PC-9 (cell line): Measurements from ENCODE around the gene NELFA. TPM values are rescaled to one million over a fixed set of nuclear protein-coding genes. Genes with fewer than 3 reads are reported as not detected.

ENCODE experiments used
- BruUV-seq: library from RNA; stranded (reverse); fragments of 400-500 nt; replicated peaks from 2 replicates; lab custom pipeline; 2021; lab: Mats Ljungman, UMichigan
- CTCF ChIA-PET: fragments of 300-600 bp; sonication (Branson Sonifier 250); formaldehyde crosslinking; loops from one replicate; lab custom pipeline; 2022; ENCODE audit warnings: antibody characterized with exemption; lab: Charles Lee
- POLR2A ChIA-PET: fragments of 300-600 bp; sonication (Branson Sonifier 250); formaldehyde crosslinking; loops from one replicate; lab custom pipeline; 2022; ENCODE audit warnings: antibody characterized with exemption; ENCODE audit not compliant: unreplicated experiment; lab: Charles Lee
- DNase-seq, 2 experiments: peaks; one replicate each; pipeline versions ENCODE4 v3.0.0 to v3.0.0-alpha.2; 2015 to 2022; ENCODE audit warnings: mixed read lengths in 1 of 2
- H2AFZ ChIP-seq: fragments of 200-600 bp; sonication (generic); 2 replicates; pipeline ENCODE4 v1.8.1; 2017; ENCODE audit warnings: antibody characterized with exemption
- H3F3A ChIP-seq: fragments of 200-600 bp; sonication (generic); 2 replicates; pipeline ENCODE4 v1.8.1; 2017; ENCODE audit warnings: antibody characterized with exemption, mild to moderate bottlenecking, low read depth; ENCODE audit not compliant: insufficient read depth
- H3K27ac ChIP-seq: fragments of 200-600 bp; sonication (generic); 2 replicates; pipeline ENCODE4 v1.6.1; 2016; ENCODE audit warnings: mixed run types
- H3K27me3 ChIP-seq: fragments of 200-600 bp; sonication (generic); 2 replicates; pipeline ENCODE4 v1.6.1; 2016; ENCODE audit warnings: low read depth, mixed run types; ENCODE audit not compliant: insufficient read depth
- H3K36me3 ChIP-seq: fragments of 200-600 bp; sonication (generic); 2 replicates; pipeline ENCODE4 v1.6.1; 2016; ENCODE audit warnings: low read depth, mixed run types
- H3K4me1 ChIP-seq: fragments of 200-600 bp; sonication (generic); replicated peaks from 2 replicates; pipeline ENCODE4 v1.6.1; 2016; ENCODE audit warnings: mixed run types; ENCODE audit not compliant: insufficient read depth
- H3K4me2 ChIP-seq: fragments of 200-600 bp; sonication (generic); 2 replicates; pipeline ENCODE4 v1.6.1; 2017; ENCODE audit warnings: mixed run types
- H3K4me3 ChIP-seq: fragments of 200-600 bp; sonication (generic); 2 replicates; pipeline ENCODE4 v1.6.1; 2016; ENCODE audit warnings: mixed run types
- H3K79me2 ChIP-seq: fragments of 200-600 bp; sonication (generic); 2 replicates; pipeline ENCODE4 v1.6.1; 2017; ENCODE audit warnings: low read depth, mixed run types
- H3K9me2 ChIP-seq: fragments of 200-600 bp; sonication (generic); 2 replicates; pipeline ENCODE4 v1.8.1; 2017; ENCODE audit warnings: mild to moderate bottlenecking; ENCODE audit not compliant: insufficient read depth
- H3K9me3 ChIP-seq: fragments of 200-600 bp; sonication (generic); 2 replicates; pipeline ENCODE4 v1.8.1; 2016; ENCODE audit warnings: low read depth; ENCODE audit not compliant: insufficient read depth
- H4K20me1 ChIP-seq: fragments of 200-600 bp; sonication (generic); 2 replicates; pipeline ENCODE4 v1.8.1; 2017; ENCODE audit not compliant: insufficient read depth
- CTCF ChIP-seq: fragments of 200-600 bp; sonication (generic); conservative IDR thresholded peaks from 2 replicates; pipeline ENCODE4 v1.6.1; 2017; ENCODE audit warnings: mixed run types, antibody characterized with exemption, mild to moderate bottlenecking, moderate library complexity
- EZH2 ChIP-seq: fragments of 200-600 bp; sonication (generic); IDR thresholded peaks from 2 replicates; pipeline ENCODE4 v1.8.0; 2017; ENCODE audit warnings: antibody characterized with exemption, low read depth
- intact Hi-C: fragments of 100-400 bp; cut with micrococcal nuclease; formaldehyde crosslinking; loops from one replicate; pipeline ENCODE4 v1.10.0; 2022; ENCODE audit not compliant: unreplicated experiment
- total RNA-seq: library from RNA; stranded (reverse); gene quantifications from 2 replicates; pipeline ENCODE4 v1.2.3, GENCODE V29; 2021

The NELFA gene
- total RNA-seq, 1 experiment from 2014 or later: 52.4 TPM

- H3K9me3 ChIP-seq: no peaks in the 10 kb centered on the region
- no peak for DNase-seq
- no peaks in the 10 kb centered on the region for H3K27me3 ChIP-seq
- intact Hi-C loops: no loop called here
- ChIA-PET POLR2A (no interaction called here), CTCF (no interaction called here)
- TF ChIP-seq EZH2: no peak
- TF ChIP-seq CTCF: no peak
- no peaks in the 10 kb centered on the region for H3K79me2 ChIP-seq
- no peak overlapping the region for H3K4me3 ChIP-seq
- no peak overlapping the region for H3K27ac ChIP-seq
- H4K20me1 ChIP-seq: 0 out of 2 replicates have a peak, but pooled peaks cover 3% of the 10 kb centered on the region
- H3K9me2 ChIP-seq: no peaks in the 10 kb centered on the region
- H3F3A ChIP-seq: 0 out of 2 replicates have a peak, but pooled peaks cover 5% of the 10 kb centered on the region
- no peaks in the 10 kb centered on the region for H3K4me1 ChIP-seq
- no TSS peak for BruUV-seq
- peaks cover 19% of the 10 kb centered on the region; the same call in 1 of the 2 replicates for H3K36me3 ChIP-seq
- H2AFZ ChIP-seq: no peak overlapping the region
- no peak overlapping the region for H3K4me2 ChIP-seq
These were observed 40.0 kb downstream of the NELFA start for GRCh38 chr4:1968686-1969295.

- CTCF ChIA-PET: no interaction called here
- BruUV-seq: no TSS peak
- H3F3A ChIP-seq: 0 out of 2 replicates have a peak, but pooled peaks cover 5% of the 10 kb centered on the region
- H3K27ac ChIP-seq: no peak overlapping the region
- no peaks in the 10 kb centered on the region for H3K27me3 ChIP-seq
- H3K9me3 ChIP-seq: no peaks in the 10 kb centered on the region
- H3K79me2 ChIP-seq: no peaks in the 10 kb centered on the region
- peaks cover 20% of the 10 kb centered on the region; the same call in 1 of the 2 replicates for H3K36me3 ChIP-seq
- H3K9me2 ChIP-seq: no peaks in the 10 kb centered on the region
- H3K4me1 ChIP-seq: no peaks in the 10 kb centered on the region
- TF ChIP-seq CTCF: no peak
- no peak for TF ChIP-seq EZH2
- H3K4me2 ChIP-seq: no peak overlapping the region
- POLR2A ChIA-PET: no interaction called here
- 0 out of 2 replicates have a peak, but pooled peaks cover 3% of the 10 kb centered on the region for H4K20me1 ChIP-seq
- H2AFZ ChIP-seq: no peak overlapping the region
- intact Hi-C loops: no loop called here
- no peak for DNase-seq
- no peak overlapping the region for H3K4me3 ChIP-seq
These were observed 41.1 kb downstream of the NELFA start for GRCh38 chr4:1967512-1968149.

GRCh38 chr4:1964971-1965370 is 43.8 kb downstream of the NELFA start:
- POLR2A ChIA-PET: no interaction called here
- intact Hi-C loops: no loop called here

More at GRCh38 chr4:1964971-1965370, 43.8 kb downstream of the NELFA start:
- Histone ChIP-seq H3K9me2 (no peaks in the 10 kb centered on the region), H2AFZ (no peak overlapping the region), H3K27ac (no peak overlapping the region), H3K4me3 (no peak overlapping the region), H3K36me3 (peaks cover 20% of the 10 kb centered on the region), H3K79me2 (no peaks in the 10 kb centered on the region), H3K4me2 (no peak overlapping the region), H3F3A (0 out of 2 replicates have a peak, but pooled peaks cover 5% of the 10 kb centered on the region), H4K20me1 (no peaks in the 10 kb centered on the region), H3K9me3 (no peaks in the 10 kb centered on the region), H3K4me1 (no peaks in the 10 kb centered on the region), H3K27me3 (no peaks in the 10 kb centered on the region)
- TF ChIP-seq EZH2 (no peak), CTCF (no peak)
- CTCF ChIA-PET: no interaction called here
- BruUV-seq: no TSS peak
- DNase-seq: no peak
